ENCODE data around the gene CERS6.
"Not testable (repeated sequence)": the region's sequence is repeated elsewhere in the genome, so short reads cannot be mapped to it uniquely, and the experiment has no call there.

DNA sequence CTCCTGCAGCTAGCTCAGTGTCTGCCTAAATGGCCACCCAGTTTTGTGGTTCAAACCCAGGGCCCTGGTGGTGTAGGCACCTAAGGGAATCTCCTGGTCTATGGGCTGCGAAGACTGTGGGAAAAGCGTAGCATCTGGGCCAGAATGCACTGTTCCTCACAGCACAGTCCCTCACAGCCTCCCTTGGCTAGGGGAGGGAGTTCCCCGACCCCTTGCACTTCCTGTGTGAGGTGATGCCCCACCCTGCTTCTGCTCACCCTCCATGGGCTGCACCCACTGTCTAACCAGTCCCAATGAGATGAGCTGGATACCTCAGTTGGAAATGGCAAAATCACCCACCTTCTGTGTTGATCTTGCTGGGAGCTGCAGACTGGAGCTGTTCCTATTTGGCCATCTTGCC is 43.0 kb upstream of the CERS6 start:
- not testable (repeated sequence) for TF ChIP-seq CTCF (IDR thresholded peaks at IDR 0.05; ENCODE audit: low read depth, low read length); MAX (IDR thresholded peaks at IDR 0.05; ENCODE audit: low read depth, low read length); POLR2A (IDR thresholded peaks at IDR 0.05; ENCODE audit: extremely low read depth, insufficient read length); MYC (IDR thresholded peaks at IDR 0.05; ENCODE audit: low read depth, low read length)
